Measurements from ENCODE around the gene ZNHIT2. TPM values are rescaled to one million over a fixed set of nuclear protein-coding genes. Genes with fewer than 3 reads are reported as not detected.

ZNHIT2 gene
- total and polyA plus RNA-seq, 2 of the 13 experiments (the other 11 are each of a cell fraction or from before 2014, with no cell fraction given): 1.1 to 6.5 TPM

- TF ChIP-seq DMTF1 (CRISPR knock-in tag; IDR thresholded peaks at IDR 0.05) (no peak), ZNF788 (CRISPR knock-in tag; IDR thresholded peaks at IDR 0.05; ENCODE audit: borderline replicate concordance) (peak; percentile 78; the same call in 1 of the 2 replicates), ZNF574 (CRISPR knock-in tag; IDR thresholded peaks at IDR 0.05) (no peak; the same call in none of the 2 replicates), U2AF2 (IDR thresholded peaks at IDR 0.05; ENCODE audit: low read depth, low read length) (peak; percentile 68; the same call in 1 of the 2 replicates), ZFP90 (CRISPR knock-in tag; IDR thresholded peaks at IDR 0.05; ENCODE audit: borderline replicate concordance) (no peak; the same call in 1 of the 2 replicates), NFE2 (CRISPR knock-in tag; IDR thresholded peaks at IDR 0.05) (no peak), ZNF513 (CRISPR knock-in tag; conservative IDR thresholded peaks at IDR 0.05) (no peak), KLF16 (CRISPR knock-in tag; IDR thresholded peaks at IDR 0.05) (no peak), ZFP36L2 (CRISPR knock-in tag; IDR thresholded peaks at IDR 0.05) (no peak), ZNF746 (CRISPR knock-in tag; IDR thresholded peaks at IDR 0.05) (peak; percentile 34), HNF1B (CRISPR knock-in tag; IDR thresholded peaks at IDR 0.05) (no peak; the same call in none of the 2 replicates), KDM3A (CRISPR knock-in tag; IDR thresholded peaks at IDR 0.05; ENCODE audit: low read depth) (no peak; the same call in 1 of the 2 replicates), MEIS1 (CRISPR knock-in tag; IDR thresholded peaks at IDR 0.05; ENCODE audit: borderline replicate concordance) (no peak; the same call in 1 of the 2 replicates), RBM39 (IDR thresholded peaks at IDR 0.05; ENCODE audit: low read depth, low read length, poor library complexity, severe bottlenecking) (peak; percentile 35), ZNF225 (CRISPR knock-in tag; IDR thresholded peaks at IDR 0.05) (no peak), ZFP36 (IDR thresholded peaks at IDR 0.05; ENCODE audit: borderline replicate concordance, low read depth, low read length, partially characterized antibody) (no peak), RFX5 (IDR thresholded peaks at IDR 0.05; ENCODE audit: low read depth, low read length) (peak; percentile 73), RFX3 (CRISPR knock-in tag; IDR thresholded peaks at IDR 0.05) (peak; percentile 89)
These were observed 17.6 kb upstream of the ZNHIT2 start (continued) for GRCh38 chr11:65134952-65135632.
